Measurements from ENCODE around the gene HDAC9.

HDAC9 gene

DNA sequence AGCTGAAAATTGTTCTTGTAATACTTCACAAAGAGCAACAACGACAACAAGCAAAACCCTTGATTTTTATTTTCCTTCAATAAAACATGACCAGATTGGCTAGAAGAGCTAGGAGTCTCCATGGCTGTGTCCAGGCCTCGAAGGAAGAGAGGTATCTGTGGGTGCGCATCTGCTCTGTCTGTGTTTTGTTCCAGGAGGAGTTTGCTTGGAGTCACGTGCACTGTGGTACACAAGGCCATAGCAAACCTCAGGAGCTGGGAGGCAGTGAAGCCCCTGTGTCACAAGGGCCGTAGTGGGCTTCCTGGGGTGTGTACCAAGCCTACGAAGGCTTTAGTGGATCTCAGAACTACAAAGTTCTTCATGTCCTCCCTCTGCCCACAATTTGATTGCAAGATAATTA is 350.2 kb downstream of the HDAC9 start:
- no peaks in the 10 kb centered on the region for H3K27me3 ChIP-seq (ENCODE audit: insufficient read depth, low read depth)
- no peak overlapping the region for H3K9ac ChIP-seq
- no peak overlapping the region for H3K27ac ChIP-seq
- H3K4me2 ChIP-seq: no peak overlapping the region
- no peaks in the 10 kb centered on the region for H4K20me1 ChIP-seq (ENCODE audit: insufficient read depth)
- no peaks in the 10 kb centered on the region for H3K4me1 ChIP-seq (ENCODE audit: low read depth, poor library complexity, severe bottlenecking)
- no peaks in the 10 kb centered on the region for H3K36me3 ChIP-seq (ENCODE audit: insufficient read depth)
- H3K4me3 ChIP-seq (IDR thresholded peaks at IDR 0.05; ENCODE audit: insufficient read depth, low read depth, low read length): no peak overlapping the region
- H3K79me2 ChIP-seq (ENCODE audit: insufficient read depth, low read depth): no peaks in the 10 kb centered on the region
- TF ChIP-seq, protein P1, sequence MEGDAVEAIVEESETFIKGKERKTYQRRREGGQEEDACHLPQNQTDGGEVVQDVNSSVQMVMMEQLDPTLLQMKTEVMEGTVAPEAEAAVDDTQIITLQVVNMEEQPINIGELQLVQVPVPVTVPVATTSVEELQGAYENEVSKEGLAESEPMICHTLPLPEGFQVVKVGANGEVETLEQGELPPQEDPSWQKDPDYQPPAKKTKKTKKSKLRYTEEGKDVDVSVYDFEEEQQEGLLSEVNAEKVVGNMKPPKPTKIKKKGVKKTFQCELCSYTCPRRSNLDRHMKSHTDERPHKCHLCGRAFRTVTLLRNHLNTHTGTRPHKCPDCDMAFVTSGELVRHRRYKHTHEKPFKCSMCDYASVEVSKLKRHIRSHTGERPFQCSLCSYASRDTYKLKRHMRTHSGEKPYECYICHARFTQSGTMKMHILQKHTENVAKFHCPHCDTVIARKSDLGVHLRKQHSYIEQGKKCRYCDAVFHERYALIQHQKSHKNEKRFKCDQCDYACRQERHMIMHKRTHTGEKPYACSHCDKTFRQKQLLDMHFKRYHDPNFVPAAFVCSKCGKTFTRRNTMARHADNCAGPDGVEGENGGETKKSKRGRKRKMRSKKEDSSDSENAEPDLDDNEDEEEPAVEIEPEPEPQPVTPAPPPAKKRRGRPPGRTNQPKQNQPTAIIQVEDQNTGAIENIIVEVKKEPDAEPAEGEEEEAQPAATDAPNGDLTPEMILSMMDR (conservative IDR thresholded peaks at IDR 0.05; ENCODE audit: low read depth, low read length): no peak
- H2AFZ ChIP-seq (ENCODE audit: low read depth): no peak overlapping the region

DNA sequence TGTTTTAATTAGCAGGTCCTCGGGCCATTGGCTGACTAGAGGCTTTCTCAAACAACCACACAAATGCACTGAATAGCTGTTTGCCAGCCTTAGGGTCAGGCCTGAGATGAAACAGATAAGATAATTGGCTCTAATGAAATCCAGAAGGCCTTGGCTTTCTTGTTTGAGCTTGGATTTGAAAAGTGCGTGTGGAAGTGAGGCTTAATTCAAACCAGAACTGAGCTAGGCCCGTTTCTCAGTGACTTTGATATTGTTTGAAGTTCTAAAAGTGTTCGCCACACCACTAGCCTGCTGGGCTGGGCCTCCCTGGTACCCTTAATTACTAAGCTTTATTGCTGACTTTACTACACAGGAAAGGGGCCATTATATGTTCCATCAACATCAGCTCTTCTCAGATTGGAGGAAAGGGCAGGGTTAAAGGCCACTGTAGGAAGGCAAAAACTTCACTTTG is 351.2 kb downstream of the HDAC9 start:
- Histone ChIP-seq H3K27ac (no peak overlapping the region), H3K27me3 (ENCODE audit: insufficient read depth, low read depth) (no peaks in the 10 kb centered on the region), H3K36me3 (ENCODE audit: insufficient read depth) (no peaks in the 10 kb centered on the region), H3K9ac (no peak overlapping the region), H3K4me1 (ENCODE audit: low read depth, poor library complexity, severe bottlenecking) (no peaks in the 10 kb centered on the region), H4K20me1 (ENCODE audit: insufficient read depth) (no peaks in the 10 kb centered on the region), H3K79me2 (ENCODE audit: insufficient read depth, low read depth) (no peaks in the 10 kb centered on the region), H3K4me3 (IDR thresholded peaks at IDR 0.05; ENCODE audit: insufficient read depth, low read depth, low read length) (no peak overlapping the region), H2AFZ (ENCODE audit: low read depth) (no peak overlapping the region), H3K4me2 (no peak overlapping the region)
- TF ChIP-seq, protein P1 (conservative IDR thresholded peaks at IDR 0.05; ENCODE audit: low read depth, low read length): no peak

DNA sequence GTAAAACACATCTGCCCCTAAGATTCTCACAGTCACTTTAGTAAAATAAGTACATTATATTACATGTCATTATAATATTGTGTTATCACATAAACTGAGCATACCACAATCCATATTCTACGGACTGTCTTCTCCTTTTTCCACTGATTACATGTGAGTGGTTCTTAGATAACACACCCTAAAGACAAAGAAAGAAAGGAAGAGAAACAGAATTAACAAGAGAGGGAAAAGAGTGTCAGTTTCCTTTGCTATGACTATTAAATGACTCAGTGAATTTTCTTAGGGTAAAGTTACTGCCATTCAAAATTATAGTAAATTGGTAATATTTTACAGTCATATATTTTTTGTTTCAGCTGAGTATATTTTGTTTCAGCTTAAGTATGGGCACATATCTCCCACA is 353.6 kb downstream of the HDAC9 start:
- Histone ChIP-seq H3K27me3 (ENCODE audit: insufficient read depth, low read depth) (no peaks in the 10 kb centered on the region), H3K27ac (no peak overlapping the region), H3K4me1 (ENCODE audit: low read depth, poor library complexity, severe bottlenecking) (no peaks in the 10 kb centered on the region), H3K4me3 (IDR thresholded peaks at IDR 0.05; ENCODE audit: insufficient read depth, low read depth, low read length) (no peak overlapping the region), H2AFZ (ENCODE audit: low read depth) (no peak overlapping the region), H3K36me3 (ENCODE audit: insufficient read depth) (no peaks in the 10 kb centered on the region), H3K79me2 (ENCODE audit: insufficient read depth, low read depth) (no peaks in the 10 kb centered on the region), H4K20me1 (ENCODE audit: insufficient read depth) (no peaks in the 10 kb centered on the region), H3K4me2 (no peak overlapping the region), H3K9ac (no peak overlapping the region)
- TF ChIP-seq, protein P1 (conservative IDR thresholded peaks at IDR 0.05; ENCODE audit: low read depth, low read length): no peak

DNA sequence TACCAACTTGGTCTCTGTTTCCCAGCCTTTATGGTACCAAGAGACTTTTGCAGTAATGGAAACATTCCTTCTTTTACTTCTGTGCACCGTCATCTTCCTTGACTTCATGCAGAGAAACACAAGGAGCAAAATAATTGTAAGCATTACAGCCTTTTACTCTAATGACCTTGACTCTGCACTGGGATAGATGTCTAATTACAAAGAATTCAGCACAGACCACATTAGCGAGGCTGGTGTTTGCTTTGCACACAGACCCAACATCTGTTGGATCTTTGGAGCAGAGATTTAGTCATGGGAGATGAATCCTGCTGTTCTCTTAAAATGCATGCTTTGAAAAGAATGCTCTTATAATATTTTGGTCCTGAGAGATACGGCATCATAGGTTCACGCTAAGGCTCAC is 360.2 kb downstream of the HDAC9 start:
- H3K27me3 ChIP-seq (ENCODE audit: insufficient read depth, low read depth): no peaks in the 10 kb centered on the region
- TF ChIP-seq, protein P1 (conservative IDR thresholded peaks at IDR 0.05; ENCODE audit: low read depth, low read length): no peak
- no peak overlapping the region for H3K27ac ChIP-seq
- no peaks in the 10 kb centered on the region for H3K4me1 ChIP-seq (ENCODE audit: low read depth, poor library complexity, severe bottlenecking)
- no peak overlapping the region for H3K4me2 ChIP-seq
- H4K20me1 ChIP-seq (ENCODE audit: insufficient read depth): no peaks in the 10 kb centered on the region
- no peak overlapping the region for H3K4me3 ChIP-seq (IDR thresholded peaks at IDR 0.05; ENCODE audit: insufficient read depth, low read depth, low read length)
- no peaks in the 10 kb centered on the region for H3K36me3 ChIP-seq (ENCODE audit: insufficient read depth)
- no peak overlapping the region for H3K9ac ChIP-seq
- no peak overlapping the region for H2AFZ ChIP-seq (ENCODE audit: low read depth)
- no peaks in the 10 kb centered on the region for H3K79me2 ChIP-seq (ENCODE audit: insufficient read depth, low read depth)
